Parathyroid adenoma (tissue), 2 donors: ENCODE data around the gene HTR3E.
"Not testable (repeated sequence)": the region's sequence is repeated elsewhere in the genome, so short reads cannot be mapped to it uniquely, and the experiment has no call there.

ENCODE experiments used
- H2AFZ ChIP-seq: fragments of 300-600 bp; sonication (generic); one replicate; pipeline ENCODE4 v1.7.0; 2017; ENCODE audit warnings: antibody characterized with exemption, mild to moderate bottlenecking
- H3K27ac ChIP-seq: fragments of 300-600 bp; sonication (generic); one replicate; pipeline ENCODE4 v1.7.0; 2017
- H3K27me3 ChIP-seq: fragments of 300-600 bp; sonication (generic); one replicate; pipeline ENCODE4 v1.7.0; 2017; ENCODE audit warnings: low read length; ENCODE audit not compliant: control insufficient read depth, insufficient read depth
- H3K36me3 ChIP-seq: fragments of 300-600 bp; sonication (generic); one replicate; pipeline ENCODE4 v1.7.0; 2017; ENCODE audit warnings: low read length; ENCODE audit not compliant: control insufficient read depth, insufficient read depth
- H3K4me1 ChIP-seq: fragments of 300-600 bp; sonication (generic); one replicate; pipeline ENCODE4 v1.7.0; 2017; ENCODE audit warnings: control low read depth
- H3K4me2 ChIP-seq: fragments of 300-600 bp; sonication (generic); one replicate; pipeline ENCODE4 v1.7.0; 2017; ENCODE audit warnings: low read length
- H3K4me3 ChIP-seq: fragments of 300-600 bp; sonication (generic); one replicate; pipeline ENCODE4 v1.7.0; 2017; ENCODE audit warnings: low read depth, low read length
- H3K79me2 ChIP-seq: fragments of 300-600 bp; sonication (generic); one replicate; pipeline ENCODE4 v1.7.0; 2017; ENCODE audit warnings: control low read depth
- H3K9ac ChIP-seq: fragments of 300-600 bp; sonication (generic); one replicate; pipeline ENCODE4 v1.7.0; 2017; ENCODE audit warnings: mild to moderate bottlenecking
- H3K9me3 ChIP-seq: fragments of 300-600 bp; sonication (generic); one replicate; pipeline ENCODE4 v1.7.0; 2017; ENCODE audit warnings: low read length; ENCODE audit not compliant: control insufficient read depth
- TF ChIP-seq, protein P1 (sequence below): fragments of 300-600 bp; sonication (generic); IDR thresholded peaks from one replicate; pipeline ENCODE4 v1.7.0; 2017; ENCODE audit warnings: antibody characterized with exemption, mild to moderate bottlenecking
- donor health status: primary hyperparathyroidism.

HTR3E gene

DNA sequence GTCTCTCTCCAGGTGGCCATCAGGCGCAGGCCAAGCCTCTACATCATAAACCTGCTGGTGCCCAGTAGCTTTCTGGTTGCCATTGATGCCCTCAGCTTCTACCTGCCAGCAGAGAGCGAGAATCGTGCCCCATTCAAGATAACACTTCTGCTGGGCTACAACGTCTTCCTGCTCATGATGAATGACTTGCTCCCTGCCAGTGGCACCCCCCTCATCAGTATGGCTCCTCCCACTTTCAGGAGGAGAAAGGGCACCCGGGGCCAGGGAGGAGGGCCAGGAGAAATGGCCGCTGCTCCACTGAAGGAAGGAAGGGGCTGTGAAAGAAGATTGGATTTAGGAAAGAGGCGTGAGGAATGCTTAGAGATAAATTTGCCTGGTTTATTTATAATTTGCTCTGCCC lies 37.4 kb upstream of the HTR3E start:
- Histone ChIP-seq H3K27ac (no peak overlapping the region), H3K9ac (no peak overlapping the region), H3K27me3 (no peaks in the 10 kb centered on the region), H3K4me1 (no peaks in the 10 kb centered on the region), H2AFZ (no peak overlapping the region), H3K4me2 (no peak overlapping the region), H3K36me3 (no peaks in the 10 kb centered on the region), H3K79me2 (no peaks in the 10 kb centered on the region), H3K9me3 (no peaks in the 10 kb centered on the region), H3K4me3 (no peak overlapping the region)
- TF ChIP-seq, protein P1, sequence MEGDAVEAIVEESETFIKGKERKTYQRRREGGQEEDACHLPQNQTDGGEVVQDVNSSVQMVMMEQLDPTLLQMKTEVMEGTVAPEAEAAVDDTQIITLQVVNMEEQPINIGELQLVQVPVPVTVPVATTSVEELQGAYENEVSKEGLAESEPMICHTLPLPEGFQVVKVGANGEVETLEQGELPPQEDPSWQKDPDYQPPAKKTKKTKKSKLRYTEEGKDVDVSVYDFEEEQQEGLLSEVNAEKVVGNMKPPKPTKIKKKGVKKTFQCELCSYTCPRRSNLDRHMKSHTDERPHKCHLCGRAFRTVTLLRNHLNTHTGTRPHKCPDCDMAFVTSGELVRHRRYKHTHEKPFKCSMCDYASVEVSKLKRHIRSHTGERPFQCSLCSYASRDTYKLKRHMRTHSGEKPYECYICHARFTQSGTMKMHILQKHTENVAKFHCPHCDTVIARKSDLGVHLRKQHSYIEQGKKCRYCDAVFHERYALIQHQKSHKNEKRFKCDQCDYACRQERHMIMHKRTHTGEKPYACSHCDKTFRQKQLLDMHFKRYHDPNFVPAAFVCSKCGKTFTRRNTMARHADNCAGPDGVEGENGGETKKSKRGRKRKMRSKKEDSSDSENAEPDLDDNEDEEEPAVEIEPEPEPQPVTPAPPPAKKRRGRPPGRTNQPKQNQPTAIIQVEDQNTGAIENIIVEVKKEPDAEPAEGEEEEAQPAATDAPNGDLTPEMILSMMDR = no peak

DNA sequence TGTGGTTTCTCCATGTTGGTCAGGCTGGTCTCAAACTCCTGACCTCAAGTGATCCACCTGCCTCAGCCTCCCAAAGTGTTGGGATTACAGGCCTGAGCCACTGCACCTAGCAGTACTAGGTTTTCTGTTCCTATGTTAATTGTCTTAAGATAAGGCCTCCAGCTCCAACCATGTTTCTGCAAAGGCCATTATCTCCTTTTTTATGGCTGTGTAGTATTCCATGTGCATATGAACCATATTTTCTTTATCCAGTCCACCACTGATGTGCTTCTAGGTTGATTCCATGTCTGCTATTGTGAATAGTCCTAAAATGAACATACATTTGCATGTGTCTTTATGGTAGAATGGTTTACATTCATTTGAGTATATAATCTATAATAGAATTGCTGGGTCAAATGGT lies 34.2 kb upstream of the HTR3E start:
- no peaks in the 10 kb centered on the region for H3K79me2 ChIP-seq
- TF ChIP-seq, protein P1 = no peak
- no peak overlapping the region for H3K9ac ChIP-seq
- H3K27me3 ChIP-seq = no peaks in the 10 kb centered on the region
- no peak overlapping the region for H3K4me3 ChIP-seq
- H3K27ac ChIP-seq = no peak overlapping the region
- no peaks in the 10 kb centered on the region for H3K4me1 ChIP-seq
- no peaks in the 10 kb centered on the region for H3K9me3 ChIP-seq
- H3K4me2 ChIP-seq = no peak overlapping the region
- no peak overlapping the region for H2AFZ ChIP-seq
- no peaks in the 10 kb centered on the region for H3K36me3 ChIP-seq

- H3K4me1 ChIP-seq = no peaks in the 10 kb centered on the region
- no peak overlapping the region for H3K27ac ChIP-seq
- TF ChIP-seq, protein P1 = no peak
- no peaks in the 10 kb centered on the region for H3K9me3 ChIP-seq
- H3K9ac ChIP-seq = no peak overlapping the region
- H3K27me3 ChIP-seq = no peaks in the 10 kb centered on the region
- H3K36me3 ChIP-seq = no peaks in the 10 kb centered on the region
- no peak overlapping the region for H2AFZ ChIP-seq
- no peak overlapping the region for H3K4me3 ChIP-seq
- no peaks in the 10 kb centered on the region for H3K79me2 ChIP-seq
- no peak overlapping the region for H3K4me2 ChIP-seq
Measured at GRCh38 chr3:184066211-184066610, 30.7 kb upstream of the HTR3E start.

DNA sequence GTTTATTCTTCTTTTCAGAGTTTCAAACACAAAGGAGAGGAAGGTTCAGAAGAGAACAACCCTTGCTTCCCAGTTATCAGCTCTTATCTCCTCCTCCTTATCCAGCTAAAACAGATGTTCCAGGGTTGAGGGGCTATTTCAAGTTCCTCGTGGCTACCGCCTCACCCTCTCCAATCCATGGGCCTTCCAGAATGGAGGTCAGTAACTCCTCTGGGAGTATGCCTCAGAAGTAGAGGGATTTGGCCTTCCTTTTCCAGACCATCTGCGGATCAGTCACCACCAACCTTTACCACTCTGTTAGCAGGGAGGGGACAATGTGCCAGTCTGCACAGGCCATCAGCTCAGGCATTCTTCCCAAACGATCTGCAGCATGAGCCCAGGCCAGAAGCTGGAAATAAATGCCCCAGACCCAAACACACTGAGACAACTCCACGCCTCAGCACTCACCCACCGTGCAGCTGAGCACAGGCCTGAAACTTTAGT lies 29.2 kb upstream of the HTR3E start:
- Histone ChIP-seq H3K36me3 (no peaks in the 10 kb centered on the region), H3K79me2 (no peaks in the 10 kb centered on the region), H2AFZ (no peak overlapping the region), H3K27ac (no peak overlapping the region), H3K9me3 (no peaks in the 10 kb centered on the region), H3K4me3 (no peak overlapping the region), H3K4me2 (no peak overlapping the region), H3K9ac (no peak overlapping the region), H3K4me1 (no peaks in the 10 kb centered on the region), H3K27me3 (no peaks in the 10 kb centered on the region)
- TF ChIP-seq, protein P1 = no peak

- Histone ChIP-seq H3K27me3 (no peaks in the 10 kb centered on the region), H3K4me1 (no peaks in the 10 kb centered on the region)
- TF ChIP-seq, protein P1 = no peak
Measured at GRCh38 chr3:184068344-184068743, 28.5 kb upstream of the HTR3E start.

GRCh38 chr3:184071142-184071541 lies 25.7 kb upstream of the HTR3E start:
- H3K9ac ChIP-seq, H3K27ac ChIP-seq, H2AFZ ChIP-seq, H3K4me2 ChIP-seq, H3K36me3 ChIP-seq, H3K9me3 ChIP-seq, H3K4me1 ChIP-seq, H3K27me3 ChIP-seq, H3K4me3 ChIP-seq, H3K79me2 ChIP-seq: not testable (repeated sequence)

More at GRCh38 chr3:184068344-184068743, 28.5 kb upstream of the HTR3E start:
- no peak overlapping the region for H3K4me3 ChIP-seq
- H3K36me3 ChIP-seq = no peaks in the 10 kb centered on the region
- no peak overlapping the region for H3K4me2 ChIP-seq
- no peaks in the 10 kb centered on the region for H3K79me2 ChIP-seq
- no peaks in the 10 kb centered on the region for H3K9me3 ChIP-seq
- no peak overlapping the region for H3K27ac ChIP-seq
- H2AFZ ChIP-seq = no peak overlapping the region
- no peak overlapping the region for H3K9ac ChIP-seq
